Endometrial microvascular endothelial cells (primary cell): ENCODE data around the gene TRPC6. TPM values are rescaled to one million over a fixed set of nuclear protein-coding genes. Genes with fewer than 3 reads are reported as not detected.

Source experiments
- in situ Hi-C: cut with HindIII; loops from 2 replicates; pipeline ENCODE4 v1.10.0; 2017; ENCODE audit warnings: low sequenced_read_pairs, low pct_unique_long_range_greater_than_20kb; ENCODE audit errors: inconsistent ontology term
- total RNA-seq: library from RNA; depleted of rRNA; stranded (reverse); fragments of >200 nt; gene quantifications from one replicate; pipeline ENCODE4 v1.2.3, GENCODE V29; 2015; ENCODE audit errors: inconsistent ontology term

Gene TRPC6
- total RNA-seq = not detected

DNA sequence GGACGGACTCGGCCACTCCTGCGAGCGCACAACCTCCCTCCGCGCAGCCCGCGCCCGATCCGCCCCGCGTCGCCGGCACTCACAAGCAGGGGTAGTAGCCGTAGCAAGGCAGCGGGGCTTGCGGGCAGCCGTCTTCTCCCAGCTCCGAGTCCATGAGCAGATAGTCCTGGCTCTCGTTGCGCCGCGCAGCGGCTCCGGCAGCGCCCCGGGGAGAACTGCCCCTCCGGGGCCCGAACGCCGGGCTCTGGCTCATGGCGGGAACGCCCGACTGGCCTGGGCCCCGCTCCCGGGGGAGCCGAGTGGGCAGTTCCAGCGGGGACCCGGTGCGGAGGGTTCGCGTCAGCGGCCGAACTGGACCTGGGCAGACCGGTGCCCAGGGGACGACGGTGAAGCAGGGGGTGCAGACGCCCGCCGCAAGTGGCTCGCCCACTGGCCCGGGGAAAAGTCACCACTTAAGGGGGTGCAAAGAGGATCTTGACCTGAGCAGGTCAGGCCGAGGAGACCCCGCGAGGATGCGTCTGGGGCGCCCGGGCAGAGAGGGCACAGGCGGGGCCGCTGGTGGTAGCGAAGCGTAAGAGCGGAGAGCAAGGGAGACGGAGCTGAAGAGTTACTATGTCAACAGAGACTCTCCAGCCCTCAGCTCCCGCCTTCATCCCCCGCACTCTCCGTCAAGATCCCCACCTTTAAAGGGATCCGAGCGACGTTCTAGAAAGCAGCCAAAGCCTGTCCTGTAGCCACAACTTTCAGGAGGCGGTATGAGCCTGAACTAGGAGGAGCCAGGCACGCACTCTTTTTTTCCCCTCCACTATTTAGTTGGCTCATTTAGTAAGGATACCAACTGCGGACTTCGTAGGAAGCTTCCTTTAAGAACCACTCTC is at the start of gene TRPC6:
Gene TRPC6, minus strand, starts transcription at position 757 of the 878 bp plus-strand sequence. Its CDS starts 504 bp downstream, at position 253.
- in situ Hi-C loops = no loop called here

DNA sequence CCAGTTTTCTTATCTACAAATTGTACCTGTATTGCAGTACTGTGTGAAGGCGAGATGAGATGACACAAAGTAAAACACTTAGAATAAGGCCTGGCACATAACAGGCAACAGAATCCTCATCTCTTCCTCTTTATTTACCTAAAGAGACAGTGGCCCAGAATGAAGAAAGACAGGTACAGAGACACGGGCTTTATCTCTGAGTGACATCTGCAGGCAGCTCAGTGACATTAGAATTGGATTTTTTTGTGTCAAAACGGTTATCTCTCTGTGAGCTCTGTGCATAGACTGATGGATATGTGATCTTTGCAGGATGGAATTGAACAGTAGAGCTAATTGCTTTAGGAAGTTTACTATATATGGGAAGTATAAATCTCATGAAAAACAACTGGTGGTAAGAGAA is 36.2 kb upstream of the TRPC6 start:
- in situ Hi-C loops = no loop called here

DNA sequence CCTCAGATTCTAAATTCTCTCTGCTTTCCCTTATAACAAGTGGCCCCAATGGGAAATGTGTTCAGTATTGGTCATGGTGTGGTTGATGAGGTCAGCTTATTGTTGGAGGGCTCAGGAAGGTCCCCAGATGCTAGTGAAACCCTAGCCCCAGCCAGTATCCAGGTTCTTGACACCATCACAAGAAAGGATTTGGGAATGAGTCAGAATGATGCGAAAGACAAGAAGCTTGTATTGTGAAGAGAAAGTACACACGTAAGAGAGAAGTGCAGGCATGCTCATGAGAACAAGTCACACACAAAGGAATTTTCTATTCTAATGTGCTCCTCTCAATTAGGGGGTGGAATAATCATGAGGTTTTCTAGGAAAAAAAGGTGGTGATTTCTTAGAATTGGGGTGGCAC is 34.9 kb upstream of the TRPC6 start:
- in situ Hi-C loops = no loop called here

DNA sequence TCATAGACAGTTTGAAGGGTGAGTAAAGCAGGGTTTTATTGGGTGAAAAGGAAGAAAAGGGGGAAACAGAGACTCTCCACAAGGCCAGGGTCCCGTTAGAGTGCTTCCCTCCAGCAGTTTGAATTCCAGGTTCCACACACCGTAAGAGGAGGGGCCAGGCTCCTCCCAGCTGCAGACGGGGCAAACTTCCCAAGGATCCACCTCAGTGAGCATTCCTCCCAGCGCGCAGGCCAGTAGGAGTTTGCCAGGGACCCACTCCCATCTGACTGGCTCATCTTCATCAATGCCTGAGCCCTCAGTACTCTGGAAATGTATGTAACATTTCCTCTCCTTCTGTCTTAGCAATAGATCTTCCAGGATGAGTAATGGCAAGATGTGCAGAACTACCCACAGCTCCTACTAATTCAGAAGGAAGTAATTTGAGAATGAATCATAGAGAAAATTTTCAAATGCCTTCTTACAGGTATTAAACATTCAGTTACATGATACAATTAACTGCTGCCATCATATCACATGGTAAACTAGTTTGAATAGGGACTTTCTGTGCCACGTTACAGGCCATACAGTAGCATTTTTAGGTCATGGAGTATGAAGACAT is 34.0 kb upstream of the TRPC6 start:
- in situ Hi-C loops = no loop called here

DNA sequence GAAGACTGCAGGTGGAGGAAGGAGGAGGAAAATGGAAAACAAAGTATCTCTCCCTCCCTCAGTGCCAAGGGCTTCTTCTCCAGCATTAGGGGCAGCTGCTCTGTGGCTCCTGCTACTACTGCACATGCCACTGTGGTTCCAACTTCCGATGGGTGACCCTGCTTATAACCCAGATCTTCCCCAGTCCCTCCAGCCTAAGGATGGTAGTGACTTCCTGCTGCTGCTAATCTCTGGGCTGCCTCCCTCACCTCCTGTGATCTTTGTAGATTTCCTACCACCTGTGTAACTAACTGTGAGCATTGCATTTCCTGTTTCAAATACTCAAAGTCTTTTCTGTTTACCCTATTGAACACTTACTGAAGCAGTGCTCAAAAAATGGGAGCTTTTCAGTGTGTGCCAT is 28.7 kb upstream of the TRPC6 start:
- in situ Hi-C loops = no loop called here

DNA sequence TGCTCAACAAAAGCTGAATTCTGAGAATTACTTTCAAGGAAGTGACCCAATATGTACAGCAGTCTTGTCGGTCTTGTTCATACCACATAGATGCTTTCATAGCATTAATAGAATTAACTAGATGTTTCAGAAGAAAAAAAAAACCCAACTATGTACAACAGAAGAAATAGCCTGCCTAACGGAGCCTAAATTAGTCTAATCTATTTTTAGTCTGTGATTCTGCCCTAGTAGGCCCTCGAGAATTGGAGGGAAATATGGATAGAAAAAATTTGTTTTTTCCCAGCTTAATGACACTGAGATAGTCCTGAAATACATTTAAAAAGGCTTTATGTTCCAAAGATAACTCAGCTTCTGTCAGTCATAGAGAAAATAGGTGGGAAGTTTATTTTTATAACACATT is 17.1 kb upstream of the TRPC6 start:
- in situ Hi-C loops = no loop called here

DNA sequence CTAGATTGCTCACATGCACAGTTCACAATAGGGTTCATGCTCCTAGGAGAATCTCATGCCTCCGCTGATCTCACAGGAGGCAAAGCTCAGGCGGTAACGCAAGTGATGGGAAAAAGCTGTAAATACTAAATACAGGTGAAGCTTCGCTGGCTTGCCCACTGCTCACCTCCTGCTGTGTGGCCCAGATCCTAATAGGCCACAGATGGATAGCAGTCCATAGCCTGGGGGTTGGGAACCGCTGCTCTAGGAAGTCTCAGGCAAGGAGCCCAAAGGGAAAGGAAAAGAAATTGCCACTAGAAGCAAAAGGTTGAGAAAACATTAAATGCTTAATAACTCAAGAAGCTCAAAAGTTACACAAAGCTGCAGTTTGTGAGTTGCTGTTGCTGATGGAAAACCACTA is 3.2 kb upstream of the TRPC6 start:
- in situ Hi-C loops = no loop called here

DNA sequence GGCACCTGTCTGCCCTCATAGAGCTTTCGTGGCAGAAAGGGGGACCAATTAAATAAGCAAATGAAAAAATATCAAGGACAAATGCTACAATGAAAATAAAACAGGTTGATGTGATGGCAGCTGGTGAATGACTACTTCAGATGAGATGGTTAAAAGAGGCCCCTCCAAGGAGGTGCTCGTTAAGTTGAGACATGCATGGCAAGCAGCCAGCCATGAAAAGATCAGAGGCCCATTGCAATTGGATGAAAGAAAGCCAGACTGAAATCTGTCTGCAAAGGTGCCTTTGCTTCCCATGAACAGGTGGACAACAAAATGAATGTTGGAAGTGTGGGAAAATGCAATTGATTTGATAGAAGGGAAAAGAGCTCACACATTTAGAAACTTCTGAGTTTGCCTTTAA is 848 bp upstream of the TRPC6 start:
- in situ Hi-C loops = no loop called here

DNA sequence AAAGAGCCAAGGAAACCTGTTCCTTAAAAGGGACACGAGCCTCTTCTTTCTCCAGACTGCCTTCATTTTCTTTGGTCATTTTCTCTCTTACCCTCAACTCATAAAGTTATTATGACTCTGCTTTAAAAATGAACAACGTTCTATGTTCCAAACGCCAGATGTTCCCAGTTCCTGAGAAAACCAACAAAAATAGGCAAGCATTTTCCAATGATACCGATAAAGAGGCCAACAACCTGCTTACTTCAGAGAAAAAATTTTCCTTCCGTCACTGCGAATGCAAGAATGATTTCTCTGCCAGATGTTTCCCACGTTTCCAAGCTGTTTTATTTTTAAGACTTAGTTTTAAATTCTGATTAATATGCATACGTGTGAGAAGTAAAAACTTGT is 315 bp upstream of the TRPC6 start:
- in situ Hi-C loops = no loop called here

DNA sequence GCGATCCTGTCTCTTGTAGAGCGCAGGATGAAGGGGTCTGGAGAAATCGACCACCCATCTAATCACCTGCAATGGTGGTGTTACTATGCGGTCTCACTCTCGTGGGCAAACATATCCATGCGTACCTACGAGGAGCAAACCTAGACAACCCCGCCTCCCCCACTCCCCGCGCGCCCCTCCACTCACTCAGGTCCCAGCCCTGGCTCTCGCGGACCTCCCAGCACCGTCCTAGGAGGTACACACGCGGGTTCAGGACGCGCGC is 887 bp downstream of the TRPC6 start:
- in situ Hi-C loops = no loop called here

DNA sequence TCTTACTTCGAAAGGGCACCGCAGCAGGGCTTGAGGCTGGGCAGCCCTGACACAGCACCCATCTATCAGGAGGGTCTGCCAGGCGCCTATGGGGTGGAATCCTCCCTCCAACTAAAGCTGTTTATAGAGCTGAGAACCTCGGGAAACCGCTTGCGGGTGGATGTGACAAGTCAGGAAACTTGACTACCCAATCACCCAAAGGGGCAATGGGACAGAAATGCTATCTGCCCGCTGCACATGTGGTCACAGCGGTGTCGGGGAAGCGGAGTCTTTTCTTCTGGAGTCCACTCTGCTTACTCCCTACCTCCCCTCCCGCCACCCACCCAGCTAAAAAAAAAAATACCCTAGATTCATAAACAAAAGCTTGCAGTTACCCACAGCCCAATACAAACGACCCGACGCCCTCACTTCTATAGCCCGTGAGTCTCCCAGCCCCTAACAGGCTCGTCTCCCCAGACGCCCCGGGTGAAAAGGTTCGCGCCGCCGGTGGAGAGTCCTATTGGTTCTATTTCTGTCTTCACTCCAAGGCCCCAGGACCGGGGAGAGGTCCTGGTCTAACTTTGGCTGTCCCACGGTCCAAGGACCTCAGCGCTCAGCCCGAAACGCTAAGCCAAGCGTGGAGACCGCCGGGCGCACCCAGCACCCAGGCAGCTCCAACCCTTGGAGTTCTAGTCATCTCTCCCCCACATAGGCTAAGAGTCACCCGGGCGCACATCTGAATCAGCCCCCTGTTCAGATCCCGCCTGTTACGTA is 1.4 kb downstream of the TRPC6 start:
- in situ Hi-C loops = no loop called here

DNA sequence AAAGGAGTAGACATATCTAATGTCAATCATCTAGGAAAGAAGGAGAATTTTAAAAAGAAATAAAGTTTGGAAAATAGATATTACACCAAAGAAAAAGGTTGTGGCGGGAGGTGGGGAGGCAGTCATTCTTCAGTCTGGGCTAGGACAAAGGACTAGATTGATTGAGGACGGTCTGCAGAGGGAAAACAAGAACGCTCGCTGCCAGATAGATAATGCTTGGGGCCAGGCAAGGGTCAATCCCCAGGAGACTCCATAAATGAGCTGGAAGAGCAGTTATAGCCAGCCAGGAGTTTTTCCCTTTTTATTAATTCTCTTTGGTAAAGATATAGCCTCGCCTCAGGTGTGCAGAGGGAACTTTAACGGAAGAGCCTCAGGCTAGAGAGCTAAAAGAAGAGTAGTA is 6.3 kb downstream of the TRPC6 start:
- in situ Hi-C loops = no loop called here

DNA sequence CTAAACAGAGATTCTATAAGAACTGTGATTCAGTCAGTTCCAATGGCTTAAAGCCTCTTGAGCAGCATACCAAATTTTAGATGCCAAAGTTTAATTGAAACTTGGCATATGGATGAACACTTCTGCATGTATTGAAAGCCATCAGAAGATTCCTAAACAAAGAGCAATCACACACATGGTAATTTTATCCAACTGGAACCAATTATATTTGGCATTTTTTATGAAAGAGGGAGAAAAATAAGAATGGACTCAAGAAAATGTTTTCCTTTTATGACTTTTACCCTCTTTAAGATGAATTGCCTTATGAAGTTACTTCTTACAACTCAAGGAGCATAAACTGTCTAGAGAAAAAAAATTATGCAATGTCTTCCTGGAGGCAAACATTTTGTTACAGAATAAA is 7.4 kb downstream of the TRPC6 start:
- in situ Hi-C loops = no loop called here

DNA sequence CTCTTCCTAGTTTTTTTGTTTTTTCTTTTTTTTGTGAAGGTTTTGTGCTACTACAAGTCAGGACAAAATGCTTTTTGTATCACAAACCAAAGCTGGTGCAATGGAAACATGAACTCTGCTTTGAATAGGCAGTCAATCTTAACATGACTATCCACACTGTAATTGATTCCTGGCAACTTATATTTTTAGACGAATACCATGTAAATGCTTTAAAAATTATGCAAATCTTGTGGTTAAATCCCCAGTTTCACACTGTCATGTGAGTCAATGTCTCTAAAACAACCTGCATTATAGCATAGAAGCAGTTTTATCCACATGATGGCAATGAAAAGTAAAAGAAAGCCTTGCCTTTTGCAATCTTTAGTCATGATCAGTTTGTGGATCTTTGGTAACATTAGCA is 8.9 kb downstream of the TRPC6 start:
- in situ Hi-C loops = no loop called here

DNA sequence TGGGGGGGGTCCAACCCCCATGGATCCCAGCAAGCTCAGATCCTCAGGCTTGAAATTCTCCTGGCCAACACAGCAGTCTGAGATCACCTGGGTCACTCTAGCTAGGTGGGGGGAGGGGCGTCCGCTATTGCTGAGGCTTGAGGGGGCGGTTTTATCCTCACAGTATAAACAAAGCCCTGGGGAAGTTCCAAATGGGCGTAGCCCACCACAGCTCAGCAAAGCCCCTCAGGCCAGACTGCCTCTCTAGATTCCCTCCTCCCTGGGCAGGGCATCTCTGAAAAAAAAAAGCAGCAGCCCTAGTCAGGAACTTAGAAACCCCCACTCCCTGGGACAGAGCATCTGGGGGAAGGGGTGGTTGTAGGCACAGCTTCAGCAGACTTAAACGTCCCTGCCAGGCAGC is 16.7 kb downstream of the TRPC6 start:
- in situ Hi-C loops = no loop called here

DNA sequence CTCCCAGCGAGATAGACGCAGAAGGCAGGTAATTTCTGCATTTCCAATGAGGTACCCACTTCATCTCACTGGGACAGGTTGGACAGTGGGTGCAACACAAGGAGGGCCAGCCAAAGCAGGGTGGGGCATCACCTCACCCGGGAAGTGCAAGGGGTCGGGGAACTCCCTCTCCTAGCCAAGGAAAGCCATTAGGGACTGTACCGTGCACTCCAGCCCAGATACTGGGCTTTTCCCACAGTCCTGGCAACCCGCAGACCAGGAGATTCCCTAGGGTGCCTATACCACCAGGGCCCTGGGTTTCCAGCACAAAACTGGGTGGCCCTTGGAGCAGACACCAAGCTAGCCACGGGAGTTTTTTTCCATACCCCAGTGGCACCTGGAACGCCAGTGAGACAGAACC is 17.2 kb downstream of the TRPC6 start:
- in situ Hi-C loops = no loop called here

DNA sequence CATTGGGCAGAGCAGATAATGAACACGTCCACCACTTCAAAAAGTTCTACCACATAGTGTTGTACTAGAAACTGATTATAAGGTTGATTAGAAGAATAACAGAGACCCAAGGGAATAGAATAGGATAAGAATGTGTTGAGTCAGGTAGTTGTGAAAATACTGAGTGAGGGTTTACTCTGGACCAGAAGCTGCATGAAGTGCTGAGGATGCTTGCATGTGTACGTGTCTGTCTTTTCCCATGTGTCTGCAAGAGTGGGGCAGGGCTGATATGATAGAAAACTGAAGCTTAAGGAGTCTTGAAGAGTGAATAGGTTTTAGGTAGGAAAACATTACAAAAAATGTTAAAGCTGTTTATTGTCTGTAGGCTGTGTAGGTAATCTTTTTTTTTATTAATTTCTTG is 20.6 kb downstream of the TRPC6 start:
- in situ Hi-C loops = no loop called here

DNA sequence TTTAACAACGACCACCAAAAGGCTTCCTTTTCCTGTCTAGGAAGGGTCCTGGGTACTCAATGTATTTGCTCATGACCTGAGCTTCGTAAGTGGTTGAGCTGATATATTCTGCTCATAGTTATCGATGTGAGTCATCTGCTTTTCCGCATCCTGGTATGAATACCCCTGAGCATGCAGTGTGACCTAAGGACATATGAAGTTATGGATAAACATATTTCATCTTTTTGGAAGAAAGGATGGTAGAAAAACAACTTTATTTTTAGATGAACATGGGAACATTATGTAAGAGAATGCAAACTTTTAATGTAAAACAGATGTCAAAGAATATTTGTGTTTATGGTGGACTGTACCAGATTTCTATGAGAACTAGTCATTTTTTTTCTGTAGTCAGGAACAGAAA is 28.4 kb downstream of the TRPC6 start:
- in situ Hi-C loops = no loop called here

DNA sequence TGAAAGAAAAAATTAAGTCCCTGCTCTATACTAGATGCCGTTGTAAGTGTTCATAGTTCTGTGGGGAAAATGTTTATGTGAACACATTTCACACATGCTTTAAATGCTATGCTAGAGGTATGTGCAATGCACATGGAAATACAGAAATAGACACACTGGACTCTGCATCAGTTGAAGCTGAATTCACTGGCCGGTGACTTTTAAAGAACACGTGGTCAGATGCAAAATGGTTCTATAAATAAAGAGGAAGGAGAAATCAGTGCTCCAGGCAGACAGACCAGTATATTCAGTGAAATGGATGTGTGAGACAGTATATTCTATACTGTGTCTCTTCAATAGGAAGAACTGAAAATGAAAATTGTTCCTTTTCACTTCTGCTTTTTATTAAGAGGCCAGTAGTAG is 29.9 kb downstream of the TRPC6 start:
- in situ Hi-C loops = no loop called here

DNA sequence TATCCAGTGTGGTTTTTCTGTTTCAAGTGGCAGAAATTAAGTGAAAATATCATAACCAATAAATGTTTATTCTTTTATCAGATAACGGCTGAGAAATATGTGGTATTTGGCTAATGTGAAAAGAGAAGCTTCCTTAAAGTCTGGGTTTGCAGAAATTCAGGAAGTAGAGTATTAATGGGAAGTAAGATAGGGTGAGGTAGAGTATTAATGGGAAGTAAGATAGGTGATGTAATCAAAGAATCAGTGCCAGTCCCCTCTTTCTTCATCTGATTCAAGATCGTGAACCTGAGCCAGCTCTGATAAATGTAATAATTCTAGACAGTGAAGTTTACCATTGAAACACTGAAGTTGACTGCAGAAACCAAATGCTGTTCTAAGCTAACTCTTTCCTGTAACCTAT is 30.9 kb downstream of the TRPC6 start:
- in situ Hi-C loops = no loop called here
